ENCODE measurements around the gene MACROD2. TPM values are rescaled to one million over a fixed set of nuclear protein-coding genes. Genes with fewer than 3 reads are reported as not detected.

Gene MACROD2
- polyA plus RNA-seq, 4 donors: 1.00 to 4.8 (median 1.4) TPM

DNA sequence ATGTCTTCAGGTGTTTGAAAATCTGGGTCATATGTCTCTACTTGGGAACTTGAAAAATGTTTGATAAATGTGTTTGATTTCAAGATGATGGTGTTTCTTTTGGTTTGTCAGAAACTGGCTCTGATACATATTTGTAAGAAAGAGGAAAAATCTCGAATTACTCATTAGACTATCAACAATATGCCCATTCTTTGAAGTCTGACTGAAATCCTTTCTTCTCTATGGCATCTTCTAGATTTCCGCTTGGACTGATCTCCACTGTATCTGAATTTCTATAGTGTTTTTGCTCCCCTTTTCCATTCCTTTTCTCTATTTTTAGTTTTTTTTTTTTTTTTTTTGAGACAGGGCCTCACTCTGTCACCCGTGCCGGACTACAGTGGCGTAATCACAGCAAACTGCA is 1481.5 kb downstream of the MACROD2 start:
- no peak for FAIRE-seq
- no peaks in the 10 kb centered on the region for H3K9me3 ChIP-seq (ENCODE audit: control insufficient read depth in 2 of 2, insufficient read depth in 1 of 2, low read depth in 1 of 2, low read length in 1 of 2)
- no peak for DNase-seq
- 82 to 90% (median 89%) methylated on average over 5 of the region's 5 CpGs for WGBS, 3 donors
- H3K27me3 ChIP-seq (ENCODE audit: control insufficient read depth in 3 of 3, insufficient read depth in 3 of 3, low read length in 3 of 3): no peaks in the 10 kb centered on the region
- H3K4me1 ChIP-seq (ENCODE audit: control insufficient read depth in 3 of 3, insufficient read depth in 2 of 3, low read depth in 1 of 3, low read length in 2 of 3): peaks cover 0 to 7% (median 2%) of the 10 kb centered on the region in 3 donors
- H3K36me3 ChIP-seq (ENCODE audit: control insufficient read depth in 3 of 3, insufficient read depth in 2 of 3, low read depth in 1 of 3, low read length in 3 of 3): no peaks in the 10 kb centered on the region
- no peak overlapping the region for H3K27ac ChIP-seq (ENCODE audit: low read depth in 1 of 3, low read length in 2 of 3)
- no peak overlapping the region for H3K4me3 ChIP-seq (ENCODE audit: low read depth in 1 of 3, low read length in 3 of 3)

- FAIRE-seq: no peak
- H3K27me3 ChIP-seq (ENCODE audit: control insufficient read depth in 3 of 3, insufficient read depth in 3 of 3, low read length in 3 of 3): no peaks in the 10 kb centered on the region
- H3K27ac ChIP-seq (ENCODE audit: low read depth in 1 of 3, low read length in 2 of 3): no peak overlapping the region
- H3K9me3 ChIP-seq (ENCODE audit: control insufficient read depth in 2 of 2, insufficient read depth in 1 of 2, low read depth in 1 of 2, low read length in 1 of 2): no peaks in the 10 kb centered on the region
- no peaks in the 10 kb centered on the region for H3K36me3 ChIP-seq (ENCODE audit: control insufficient read depth in 3 of 3, insufficient read depth in 2 of 3, low read depth in 1 of 3, low read length in 3 of 3)
- WGBS, 3 donors: 69 to 77% (median 70%) methylated on average over 3 of the region's 3 CpGs
- H3K4me3 ChIP-seq (ENCODE audit: low read depth in 1 of 3, low read length in 3 of 3): no peak overlapping the region
- H3K4me1 ChIP-seq (ENCODE audit: control insufficient read depth in 3 of 3, insufficient read depth in 2 of 3, low read depth in 1 of 3, low read length in 2 of 3): no peaks in the 10 kb centered on the region
- DNase-seq: no peak
Measured at GRCh38 chr20:15482525-15482924, 1487.2 kb downstream of the MACROD2 start.

DNA sequence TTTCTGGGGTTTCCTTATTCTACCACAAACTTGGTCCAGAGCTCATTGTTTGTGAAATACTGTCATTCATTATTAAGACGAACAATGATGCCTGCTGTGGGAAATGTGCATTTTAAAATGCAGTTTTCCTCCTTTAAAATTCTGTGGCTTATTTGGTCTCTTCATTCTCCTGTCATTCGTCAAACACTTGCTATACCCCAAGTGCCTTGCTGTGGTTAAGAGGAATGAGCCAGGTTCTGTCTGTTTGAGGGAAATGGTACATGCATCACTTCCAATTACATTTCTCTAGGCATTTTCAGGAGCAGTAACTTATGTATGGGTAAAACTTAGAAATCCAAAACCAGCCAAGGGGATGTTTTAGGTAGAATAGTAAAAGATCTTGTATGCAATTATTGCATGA is 1490.2 kb downstream of the MACROD2 start:
- no peak for DNase-seq
- Histone ChIP-seq H3K36me3 (ENCODE audit: control insufficient read depth in 3 of 3, insufficient read depth in 2 of 3, low read depth in 1 of 3, low read length in 3 of 3) (no peaks in the 10 kb centered on the region), H3K9me3 (ENCODE audit: control insufficient read depth in 2 of 2, insufficient read depth in 1 of 2, low read depth in 1 of 2, low read length in 1 of 2) (no peaks in the 10 kb centered on the region), H3K4me1 (ENCODE audit: control insufficient read depth in 3 of 3, insufficient read depth in 2 of 3, low read depth in 1 of 3, low read length in 2 of 3) (no peaks in the 10 kb centered on the region), H3K4me3 (ENCODE audit: low read depth in 1 of 3, low read length in 3 of 3) (no peak overlapping the region), H3K27ac (ENCODE audit: low read depth in 1 of 3, low read length in 2 of 3) (no peak overlapping the region), H3K27me3 (ENCODE audit: control insufficient read depth in 3 of 3, insufficient read depth in 3 of 3, low read length in 3 of 3) (no peaks in the 10 kb centered on the region)
- WGBS, 3 donors: 74 to 83% (median 76%) methylated on average over 2 of the region's 2 CpGs
- no peak for FAIRE-seq

- no peak for FAIRE-seq
- H3K27ac ChIP-seq (ENCODE audit: low read depth in 1 of 3, low read length in 2 of 3): no peak overlapping the region
- 80 to 90% (median 85%) methylated on average over 2 of the region's 2 CpGs for WGBS, 3 donors
- DNase-seq: no peak
- no peaks in the 10 kb centered on the region for H3K4me1 ChIP-seq (ENCODE audit: control insufficient read depth in 3 of 3, insufficient read depth in 2 of 3, low read depth in 1 of 3, low read length in 2 of 3)
- no peaks in the 10 kb centered on the region for H3K9me3 ChIP-seq (ENCODE audit: control insufficient read depth in 2 of 2, insufficient read depth in 1 of 2, low read depth in 1 of 2, low read length in 1 of 2)
- H3K27me3 ChIP-seq (ENCODE audit: control insufficient read depth in 3 of 3, insufficient read depth in 3 of 3, low read length in 3 of 3): no peaks in the 10 kb centered on the region
- H3K4me3 ChIP-seq (ENCODE audit: low read depth in 1 of 3, low read length in 3 of 3): no peak overlapping the region
- H3K36me3 ChIP-seq (ENCODE audit: control insufficient read depth in 3 of 3, insufficient read depth in 2 of 3, low read depth in 1 of 3, low read length in 3 of 3): no peaks in the 10 kb centered on the region
Measured at GRCh38 chr20:15487030-15487429, 1491.7 kb downstream of the MACROD2 start.

- no peaks in the 10 kb centered on the region for H3K9me3 ChIP-seq (ENCODE audit: control insufficient read depth in 2 of 2, insufficient read depth in 1 of 2, low read depth in 1 of 2, low read length in 1 of 2)
- H3K27ac ChIP-seq (ENCODE audit: low read depth in 1 of 3, low read length in 2 of 3): no peak overlapping the region
- 82 to 96% (median 90%) methylated on average over 2 of the region's 2 CpGs for WGBS, 3 donors
- no peaks in the 10 kb centered on the region for H3K4me1 ChIP-seq (ENCODE audit: control insufficient read depth in 3 of 3, insufficient read depth in 2 of 3, low read depth in 1 of 3, low read length in 2 of 3)
- H3K4me3 ChIP-seq (ENCODE audit: low read depth in 1 of 3, low read length in 3 of 3): no peak overlapping the region
- DNase-seq: no peak
- no peaks in the 10 kb centered on the region for H3K36me3 ChIP-seq (ENCODE audit: control insufficient read depth in 3 of 3, insufficient read depth in 2 of 3, low read depth in 1 of 3, low read length in 3 of 3)
- FAIRE-seq: no peak
- H3K27me3 ChIP-seq (ENCODE audit: control insufficient read depth in 3 of 3, insufficient read depth in 3 of 3, low read length in 3 of 3): no peaks in the 10 kb centered on the region
Measured at GRCh38 chr20:15487682-15488081, 1492.4 kb downstream of the MACROD2 start.

GRCh38 chr20:15491575-15491974 is 1496.3 kb downstream of the MACROD2 start:
- Histone ChIP-seq H3K9me3 (ENCODE audit: control insufficient read depth in 2 of 2, insufficient read depth in 1 of 2, low read depth in 1 of 2, low read length in 1 of 2) (no peaks in the 10 kb centered on the region), H3K36me3 (ENCODE audit: control insufficient read depth in 3 of 3, insufficient read depth in 2 of 3, low read depth in 1 of 3, low read length in 3 of 3) (no peaks in the 10 kb centered on the region), H3K27me3 (ENCODE audit: control insufficient read depth in 3 of 3, insufficient read depth in 3 of 3, low read length in 3 of 3) (no peaks in the 10 kb centered on the region), H3K4me3 (ENCODE audit: low read depth in 1 of 3, low read length in 3 of 3) (no peak overlapping the region), H3K4me1 (ENCODE audit: control insufficient read depth in 3 of 3, insufficient read depth in 2 of 3, low read depth in 1 of 3, low read length in 2 of 3) (no peaks in the 10 kb centered on the region), H3K27ac (ENCODE audit: low read depth in 1 of 3, low read length in 2 of 3) (no peak overlapping the region)
- 80 to 100% (median 100%) methylated on average over 1 of the region's 1 CpG for WGBS, 3 donors
- DNase-seq (peak; percentile 3 to 38), FAIRE-seq (no peak)

DNA sequence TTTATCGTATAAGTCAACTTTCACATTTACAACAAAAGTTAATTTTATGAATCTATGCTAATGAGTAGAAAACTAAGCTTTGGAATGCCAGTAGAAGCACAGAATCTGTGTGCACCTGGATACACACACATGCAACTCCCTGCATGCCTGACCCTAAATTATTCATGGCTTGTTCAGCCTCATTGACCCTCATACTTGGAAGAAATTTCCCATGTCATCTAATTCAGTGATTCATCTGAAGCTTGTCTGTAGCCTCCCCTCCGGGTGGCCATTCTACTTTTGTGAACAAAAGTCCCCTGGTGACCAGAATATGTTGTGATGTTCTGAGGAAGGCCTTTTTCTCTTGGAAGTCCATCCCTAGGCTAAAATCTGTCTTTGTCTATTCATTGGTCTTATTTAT is 1499.5 kb downstream of the MACROD2 start:
- H3K27ac ChIP-seq (ENCODE audit: low read depth in 1 of 3, low read length in 2 of 3): no peak overlapping the region
- no peaks in the 10 kb centered on the region for H3K4me1 ChIP-seq (ENCODE audit: control insufficient read depth in 3 of 3, insufficient read depth in 2 of 3, low read depth in 1 of 3, low read length in 2 of 3)
- no peaks in the 10 kb centered on the region for H3K9me3 ChIP-seq (ENCODE audit: control insufficient read depth in 2 of 2, insufficient read depth in 1 of 2, low read depth in 1 of 2, low read length in 1 of 2)
- H3K4me3 ChIP-seq (ENCODE audit: low read depth in 1 of 3, low read length in 3 of 3): no peak overlapping the region
- no peak for DNase-seq
- WGBS, 3 donors: 81 to 89% (median 84%) methylated on average over 2 of the region's 2 CpGs
- H3K36me3 ChIP-seq (ENCODE audit: control insufficient read depth in 3 of 3, insufficient read depth in 2 of 3, low read depth in 1 of 3, low read length in 3 of 3): no peaks in the 10 kb centered on the region
- no peaks in the 10 kb centered on the region for H3K27me3 ChIP-seq (ENCODE audit: control insufficient read depth in 3 of 3, insufficient read depth in 3 of 3, low read length in 3 of 3)
- FAIRE-seq: no peak

DNA sequence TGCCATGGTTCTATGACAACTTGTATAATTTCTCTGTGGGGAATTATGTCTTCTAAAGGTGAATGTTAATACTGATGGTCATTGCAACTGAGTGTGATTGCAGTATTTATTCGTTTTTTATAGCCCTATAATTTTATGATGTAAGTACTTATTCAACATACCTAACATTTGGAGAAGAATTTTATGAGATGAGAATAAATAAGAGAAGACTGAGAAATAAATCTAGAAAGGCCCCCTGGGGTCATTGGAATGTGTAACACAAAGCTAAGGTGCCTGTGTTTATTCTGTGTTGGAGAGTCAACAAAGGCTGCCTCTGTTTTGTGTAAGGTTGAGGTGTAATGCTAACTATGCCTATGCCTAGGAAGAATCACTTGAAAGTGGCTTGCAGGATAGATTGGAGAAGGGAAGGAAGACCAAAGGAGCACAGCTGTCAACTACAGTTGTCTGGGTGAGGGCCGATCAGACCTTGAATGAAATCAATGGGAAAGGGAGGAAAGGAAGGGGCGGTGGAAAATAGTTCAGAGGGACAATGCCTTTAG is 1501.3 kb downstream of the MACROD2 start:
- Histone ChIP-seq H3K27me3 (ENCODE audit: control insufficient read depth in 3 of 3, insufficient read depth in 3 of 3, low read length in 3 of 3) (no peaks in the 10 kb centered on the region), H3K9me3 (ENCODE audit: control insufficient read depth in 2 of 2, insufficient read depth in 1 of 2, low read depth in 1 of 2, low read length in 1 of 2) (no peaks in the 10 kb centered on the region), H3K4me3 (ENCODE audit: low read depth in 1 of 3, low read length in 3 of 3) (no peak overlapping the region), H3K36me3 (ENCODE audit: control insufficient read depth in 3 of 3, insufficient read depth in 2 of 3, low read depth in 1 of 3, low read length in 3 of 3) (no peaks in the 10 kb centered on the region), H3K4me1 (ENCODE audit: control insufficient read depth in 3 of 3, insufficient read depth in 2 of 3, low read depth in 1 of 3, low read length in 2 of 3) (no peaks in the 10 kb centered on the region), H3K27ac (ENCODE audit: low read depth in 1 of 3, low read length in 2 of 3) (no peak overlapping the region)
- DNase-seq: no peak
- no peak for FAIRE-seq
- WGBS, 3 donors: 65 to 80% (median 74%) methylated on average over 3 of the region's 3 CpGs

DNA sequence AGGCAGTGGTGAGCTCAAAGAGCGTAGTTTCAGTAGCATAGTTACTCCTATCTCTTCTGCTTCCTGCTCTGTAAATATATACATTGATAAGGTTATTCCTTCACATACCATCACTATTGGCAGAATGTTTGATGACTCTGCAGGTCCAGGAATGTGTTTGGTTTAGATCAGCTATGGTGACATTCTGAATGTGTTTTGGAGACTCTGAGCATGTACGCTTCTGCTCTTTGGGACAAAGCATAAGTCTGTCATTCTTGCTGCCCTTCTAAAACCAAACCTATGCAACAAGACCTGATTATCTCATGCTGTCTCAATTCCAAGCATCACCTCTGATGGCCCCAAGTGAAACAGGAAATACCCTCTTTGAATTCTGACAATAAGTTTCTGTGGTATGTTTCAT is 1503.6 kb downstream of the MACROD2 start:
- no peak overlapping the region for H3K4me3 ChIP-seq (ENCODE audit: low read depth in 1 of 3, low read length in 3 of 3)
- FAIRE-seq: no peak

More for the DNA sequence above, 1503.6 kb downstream of the MACROD2 start:
- Histone ChIP-seq H3K27ac (ENCODE audit: low read depth in 1 of 3, low read length in 2 of 3) (no peak overlapping the region), H3K4me1 (ENCODE audit: control insufficient read depth in 3 of 3, insufficient read depth in 2 of 3, low read depth in 1 of 3, low read length in 2 of 3) (no peaks in the 10 kb centered on the region), H3K36me3 (ENCODE audit: control insufficient read depth in 3 of 3, insufficient read depth in 2 of 3, low read depth in 1 of 3, low read length in 3 of 3) (no peaks in the 10 kb centered on the region), H3K27me3 (ENCODE audit: control insufficient read depth in 3 of 3, insufficient read depth in 3 of 3, low read length in 3 of 3) (no peaks in the 10 kb centered on the region), H3K9me3 (ENCODE audit: control insufficient read depth in 2 of 2, insufficient read depth in 1 of 2, low read depth in 1 of 2, low read length in 1 of 2) (no peaks in the 10 kb centered on the region)
- WGBS, 3 donors: 74 to 85% (median 76%) methylated on average over 2 of the region's 2 CpGs
- peak in 1 of 2 donors; percentile 4 for DNase-seq
